Chondrocyte (in vitro differentiated cells): Measurements from ENCODE around the gene CDH15. TPM values are rescaled to one million over a fixed set of nuclear protein-coding genes. Genes with fewer than 3 reads are reported as not detected.

ENCODE experiments used
- DNase-seq: peaks from one replicate; pipeline ENCODE4 v3.0.0; 2021; ENCODE audit warnings: mixed read lengths, low spot score
- H3K27ac Mint-ChIP-seq: one replicate; pipeline ENCODE4 v1.8.0; 2021; ENCODE audit warnings: mild to moderate bottlenecking, moderate library complexity, mixed read lengths; ENCODE audit not compliant: unreplicated experiment
- H3K27me3 Mint-ChIP-seq: 2 replicates; pipeline ENCODE4 v1.8.0; 2021; ENCODE audit warnings: low read depth, mixed read lengths
- H3K36me3 Mint-ChIP-seq: 2 replicates; pipeline ENCODE4 v1.8.0; 2021; ENCODE audit warnings: low read depth, mixed read lengths
- H3K4me1 Mint-ChIP-seq: 2 replicates; pipeline ENCODE4 v1.8.0; 2021; ENCODE audit warnings: low read depth, mild to moderate bottlenecking, mixed read lengths
- H3K4me3 Mint-ChIP-seq: one replicate; pipeline ENCODE4 v1.8.0; 2021; ENCODE audit warnings: mild to moderate bottlenecking, moderate library complexity, mixed read lengths; ENCODE audit not compliant: unreplicated experiment
- H3K9me3 Mint-ChIP-seq: 2 replicates; pipeline ENCODE4 v1.8.0; 2021; ENCODE audit warnings: low read depth, mixed read lengths
- CTCF ChIP-seq: fragments of 200-600 bp; sonication (generic); IDR thresholded peaks from 2 replicates; pipeline ENCODE4 v1.5.0; 2021; ENCODE audit warnings: antibody characterized with exemption, mild to moderate bottlenecking, moderate library complexity
- total RNA-seq: library from RNA; stranded (reverse); gene quantifications from 3 replicates; pipeline ENCODE4 v1.2.1, GENCODE V29; 2021

CDH15 gene
- total RNA-seq, 1 donor from 2014 or later = 0.20 TPM

GRCh38 chr16:89179148-89179484 is 7.6 kb downstream of the CDH15 start:
- Mint-ChIP-seq H3K27ac (no peak overlapping the region), H3K27me3 (peaks cover 5% of the 10 kb centered on the region), H3K4me1 (no peaks in the 10 kb centered on the region), H3K4me3 (no peak overlapping the region), H3K9me3 (no peaks in the 10 kb centered on the region), H3K36me3 (no peaks in the 10 kb centered on the region)
- DNase-seq = no peak
- TF ChIP-seq CTCF = no peak

DNA sequence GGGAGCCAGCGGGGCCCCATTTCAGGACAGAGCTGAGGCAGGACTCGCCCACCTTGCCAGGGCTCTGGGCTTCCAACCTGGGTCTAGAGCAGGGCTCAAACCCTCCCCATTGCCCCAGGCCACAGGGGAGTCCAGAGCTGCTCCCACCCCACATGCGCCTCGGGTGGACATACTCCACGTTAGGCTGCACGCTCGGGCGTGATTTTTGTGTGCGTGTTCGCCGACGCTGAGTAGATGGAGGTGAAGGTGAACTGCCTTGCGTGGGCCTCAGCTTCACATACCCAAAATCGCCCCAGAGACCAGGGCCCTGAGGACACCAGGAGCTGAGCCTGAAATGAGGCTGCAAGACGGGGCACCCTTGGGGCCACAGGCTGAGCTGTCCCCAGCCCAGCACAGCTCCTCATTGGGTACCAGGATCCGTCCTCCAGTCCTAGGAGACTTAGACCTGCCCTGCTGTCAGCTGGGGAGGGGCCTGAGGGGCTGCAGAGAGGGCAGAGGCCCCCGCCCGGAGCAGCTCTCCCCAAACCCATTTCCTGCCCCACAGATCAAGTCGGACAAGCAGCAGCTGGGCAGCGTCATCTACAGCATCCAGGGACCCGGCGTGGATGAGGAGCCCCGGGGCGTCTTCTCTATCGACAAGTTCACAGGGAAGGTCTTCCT is 8.2 kb downstream of the CDH15 start:
- peaks cover 5% of the 10 kb centered on the region for H3K27me3 Mint-ChIP-seq
- no peak overlapping the region for H3K4me3 Mint-ChIP-seq
- TF ChIP-seq CTCF = no peak
- no peaks in the 10 kb centered on the region for H3K36me3 Mint-ChIP-seq
- DNase-seq = no peak
- no peaks in the 10 kb centered on the region for H3K9me3 Mint-ChIP-seq
- H3K4me1 Mint-ChIP-seq = no peaks in the 10 kb centered on the region
- H3K27ac Mint-ChIP-seq = no peak overlapping the region

DNA sequence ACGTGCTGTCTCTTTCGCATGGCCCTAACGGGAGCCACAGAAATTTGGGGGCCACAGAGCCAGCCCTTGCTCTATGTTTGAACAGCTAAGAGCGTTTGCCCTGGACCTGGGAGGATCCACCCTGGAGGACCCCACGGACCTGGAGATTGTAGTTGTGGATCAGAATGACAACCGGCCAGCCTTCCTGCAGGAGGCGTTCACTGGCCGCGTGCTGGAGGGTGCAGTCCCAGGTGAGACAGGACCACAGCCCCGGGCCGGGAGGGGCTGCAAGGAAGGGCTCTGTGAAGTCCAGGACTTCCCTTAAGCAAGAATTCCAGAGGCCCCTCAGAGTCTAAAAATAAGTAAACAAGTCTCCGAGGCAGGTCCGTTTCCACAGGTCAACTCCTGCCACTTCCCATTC is 11.9 kb downstream of the CDH15 start:
- H3K27me3 Mint-ChIP-seq = peaks cover 5% of the 10 kb centered on the region
- no peak for TF ChIP-seq CTCF
- H3K36me3 Mint-ChIP-seq = no peaks in the 10 kb centered on the region
- H3K4me1 Mint-ChIP-seq = no peaks in the 10 kb centered on the region
- H3K27ac Mint-ChIP-seq = no peak overlapping the region
- no peaks in the 10 kb centered on the region for H3K9me3 Mint-ChIP-seq
- no peak overlapping the region for H3K4me3 Mint-ChIP-seq
- DNase-seq = no peak

DNA sequence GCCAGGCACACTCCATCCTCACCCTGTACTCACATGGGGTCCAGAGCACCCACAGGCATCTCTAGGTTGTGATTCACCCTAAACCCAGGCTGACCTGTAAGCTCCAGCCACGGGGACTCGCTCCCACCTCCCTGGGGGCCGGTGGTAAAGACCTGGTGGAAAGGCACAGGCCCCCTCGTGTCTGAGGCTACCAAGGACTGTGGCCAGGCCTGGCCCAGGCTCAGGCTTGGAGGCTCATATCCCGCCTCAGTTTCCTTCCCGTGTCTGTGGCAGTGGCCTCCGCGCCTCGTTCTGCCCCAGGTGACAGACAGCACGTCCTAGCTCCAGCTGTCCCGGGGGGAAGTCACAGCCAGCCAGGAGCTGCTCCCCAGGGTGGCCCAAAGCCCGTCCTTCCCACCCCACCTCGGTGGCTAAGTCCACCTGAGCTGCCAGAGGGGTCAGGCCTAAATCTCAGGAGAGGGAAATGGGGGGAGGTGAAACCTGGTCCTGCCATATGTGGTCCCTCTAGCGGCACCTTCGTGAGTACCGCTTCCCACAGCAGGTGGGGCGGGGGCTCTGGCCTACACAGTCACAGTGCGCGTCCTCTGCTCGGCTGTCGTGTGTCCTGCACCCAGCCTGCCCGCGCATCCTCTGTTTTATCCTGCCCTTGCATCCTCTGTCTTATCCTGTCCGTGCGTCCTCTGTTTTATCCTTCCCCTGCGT is 12.6 kb downstream of the CDH15 start:
- DNase-seq = no peak
- H3K4me1 Mint-ChIP-seq = no peaks in the 10 kb centered on the region

DNA sequence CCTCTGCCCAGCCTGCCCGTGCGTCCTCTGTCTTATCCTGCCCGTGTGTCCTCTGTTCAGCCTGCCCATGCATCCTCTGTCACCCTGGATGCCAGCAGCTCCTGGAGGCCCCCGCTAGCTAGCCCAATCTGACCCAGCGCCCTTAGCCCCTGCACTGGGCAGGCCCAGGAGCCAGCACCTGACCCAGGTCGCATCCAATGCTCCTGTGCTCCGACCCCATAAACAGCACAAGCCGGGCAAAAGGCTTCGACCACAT is 13.1 kb downstream of the CDH15 start:
- no peak for TF ChIP-seq CTCF
- H3K4me1 Mint-ChIP-seq = no peaks in the 10 kb centered on the region
- H3K9me3 Mint-ChIP-seq = no peaks in the 10 kb centered on the region
- H3K27me3 Mint-ChIP-seq = peaks cover 5% of the 10 kb centered on the region
- no peak overlapping the region for H3K4me3 Mint-ChIP-seq
- no peak overlapping the region for H3K27ac Mint-ChIP-seq
- H3K36me3 Mint-ChIP-seq = no peaks in the 10 kb centered on the region
- no peak for DNase-seq

More for the DNA sequence above, 12.6 kb downstream of the CDH15 start:
- H3K27me3 Mint-ChIP-seq = peaks cover 5% of the 10 kb centered on the region
- H3K36me3 Mint-ChIP-seq = no peaks in the 10 kb centered on the region
- H3K27ac Mint-ChIP-seq = no peak overlapping the region
- no peak overlapping the region for H3K4me3 Mint-ChIP-seq
- no peaks in the 10 kb centered on the region for H3K9me3 Mint-ChIP-seq
- no peak for TF ChIP-seq CTCF
